CD4-positive, alpha-beta memory T cell (primary cell): ENCODE measurements around the gene ADAMTS4. TPM values are rescaled to one million over a fixed set of nuclear protein-coding genes. Genes with fewer than 3 reads are reported as not detected.

Experiments
- CTCF ChIA-PET: fragments of 350-600 bp; sonication (Branson Sonifier 250); formaldehyde crosslinking; loops from one replicate; lab custom pipeline; 2021; ENCODE audit warnings: inconsistent platforms; ENCODE audit not compliant: partially characterized antibody; lab: Charles Lee
- POLR2A ChIA-PET: fragments of 350-600 bp; sonication (Branson Sonifier 250); formaldehyde crosslinking; loops from one replicate; lab custom pipeline; 2021; ENCODE audit not compliant: partially characterized antibody; lab: Charles Lee
- DNase-seq, 5 donors: peaks; one replicate each; pipeline versions ENCODE4 v3.0.0 to v3.0.0-alpha.2; 2020 to 2022; ENCODE audit warnings: mixed read lengths in 1 of 5
- H3K27ac ChIP-seq: one replicate; pipeline ENCODE4 v1.7.0; 2013; ENCODE audit warnings: low read depth, low read length
- H3K27me3 ChIP-seq: 2 replicates; pipeline ENCODE4 v1.7.0; 2013; ENCODE audit warnings: mild to moderate bottlenecking, low read length, moderate library complexity; ENCODE audit not compliant: insufficient read depth
- H3K36me3 ChIP-seq: 2 replicates; pipeline ENCODE4 v1.7.0; 2013; ENCODE audit warnings: mild to moderate bottlenecking, low read length, moderate library complexity; ENCODE audit not compliant: insufficient read depth
- H3K4me1 ChIP-seq: 2 replicates; pipeline ENCODE4 v1.7.0; 2013; ENCODE audit warnings: mild to moderate bottlenecking, low read length, moderate library complexity; ENCODE audit not compliant: insufficient read depth
- H3K4me3 ChIP-seq, 2 donors: one replicate each; pipeline ENCODE4 v1.7.0; 2013; ENCODE audit warnings: low read length in 2 of 2, mild to moderate bottlenecking in 1 of 2
- H3K9me3 ChIP-seq, 2 donors: one replicate each; pipeline ENCODE4 v1.7.0; 2013; ENCODE audit warnings: low read length in 2 of 2, control low read depth in 1 of 2; ENCODE audit not compliant: control insufficient read depth in 1 of 2
- H3K27ac Mint-ChIP-seq, 7 donors: one replicate each; pipeline ENCODE4 v1.8.0; 2020 to 2021; ENCODE audit warnings: mixed read lengths in 7 of 7, mild to moderate bottlenecking in 6 of 7, inconsistent platforms in 3 of 7, moderate library complexity in 3 of 7
- H3K27me3 Mint-ChIP-seq, 2 donors: one replicate each; pipeline ENCODE4 v1.8.0; 2020 to 2021; ENCODE audit warnings: mixed read lengths in 2 of 2
- H3K36me3 Mint-ChIP-seq, 2 donors: one replicate each; pipeline ENCODE4 v1.8.0; 2020 to 2021; ENCODE audit warnings: mixed read lengths in 2 of 2, inconsistent platforms in 1 of 2, mild to moderate bottlenecking in 1 of 2
- H3K4me1 Mint-ChIP-seq, 4 donors: one replicate each; pipeline ENCODE4 v1.8.0; 2020 to 2021; ENCODE audit warnings: mixed read lengths in 4 of 4, mild to moderate bottlenecking in 1 of 4
- H3K4me3 Mint-ChIP-seq, 8 donors: one replicate each; pipeline ENCODE4 v1.8.0; 2020 to 2021; ENCODE audit warnings: mixed read lengths in 8 of 8, mild to moderate bottlenecking in 7 of 8, moderate library complexity in 6 of 8, inconsistent platforms in 3 of 8
- H3K9me3 Mint-ChIP-seq, 8 donors: one replicate each; pipeline ENCODE4 v1.8.0; 2020 to 2021; ENCODE audit warnings: mixed read lengths in 8 of 8, mild to moderate bottlenecking in 5 of 8, inconsistent platforms in 3 of 8, moderate library complexity in 1 of 8
- intact Hi-C: fragments of 100-400 bp; cut with micrococcal nuclease; formaldehyde crosslinking; loops from one replicate; pipeline ENCODE4 v1.15.1; 2023
- polyA plus RNA-seq, 2 donors: library from polyadenylated mRNA; unstranded; fragments of 300-500 nt; fragmentation: Illumina TruSeq; gene quantifications; one replicate each; pipeline ENCODE4 v1.2.3, GENCODE V29; 2021
- total RNA-seq, 2 experiments: library from RNA; stranded (reverse); gene quantifications; one replicate each; pipeline ENCODE4 v1.2.3, GENCODE V29; 2021

ADAMTS4 gene
- total and polyA plus RNA-seq, 4 experiments from 2014 or later: 0.07 to 2.4 (median 1.4) TPM; not detected in 1

DNA sequence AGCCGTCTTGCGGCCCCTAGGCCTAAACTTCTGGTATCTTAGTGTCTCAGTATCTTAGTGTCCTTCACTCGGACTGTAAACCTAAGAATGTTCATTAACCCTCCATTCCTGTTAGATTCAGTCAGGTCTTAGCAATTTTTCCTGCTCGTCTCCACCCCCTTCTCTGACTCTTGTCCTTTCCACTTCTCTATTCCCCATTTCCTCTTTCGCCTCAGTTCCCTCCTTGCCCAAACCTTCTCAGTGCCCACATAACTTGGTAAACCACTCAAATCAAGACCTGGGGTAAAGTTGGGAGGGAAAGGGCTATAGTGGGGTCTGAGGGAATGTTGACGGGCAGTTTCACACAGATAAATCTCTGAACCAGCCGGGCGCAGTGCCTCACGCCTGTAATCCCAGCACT lies 15.5 kb upstream of the ADAMTS4 start:
- H3K9me3 Mint-ChIP-seq: no peaks in the 10 kb centered on the region
- H3K4me1 ChIP-seq: peaks cover 17% of the 10 kb centered on the region
- DNase-seq: no peak
- H3K4me1 Mint-ChIP-seq: peaks cover 17 to 43% (median 36%) of the 10 kb centered on the region in 4 donors
- no peak overlapping the region for H3K27ac ChIP-seq
- H3K4me3 ChIP-seq: no peak overlapping the region
- H3K27me3 Mint-ChIP-seq: no peaks in the 10 kb centered on the region
- CTCF ChIA-PET: no interaction called here
- no peaks in the 10 kb centered on the region for H3K27me3 ChIP-seq
- peaks cover 48% of the 10 kb centered on the region for H3K36me3 ChIP-seq
- H3K4me3 Mint-ChIP-seq: no peak overlapping the region
- intact Hi-C loops: no loop called here
- H3K9me3 ChIP-seq: no peaks in the 10 kb centered on the region
- POLR2A ChIA-PET: no interaction called here
- H3K36me3 Mint-ChIP-seq: peaks cover 41 to 55% of the 10 kb centered on the region in 2 donors
- H3K27ac Mint-ChIP-seq: peak overlapping the region in 1 of 7 donors; percentile 51

DNA sequence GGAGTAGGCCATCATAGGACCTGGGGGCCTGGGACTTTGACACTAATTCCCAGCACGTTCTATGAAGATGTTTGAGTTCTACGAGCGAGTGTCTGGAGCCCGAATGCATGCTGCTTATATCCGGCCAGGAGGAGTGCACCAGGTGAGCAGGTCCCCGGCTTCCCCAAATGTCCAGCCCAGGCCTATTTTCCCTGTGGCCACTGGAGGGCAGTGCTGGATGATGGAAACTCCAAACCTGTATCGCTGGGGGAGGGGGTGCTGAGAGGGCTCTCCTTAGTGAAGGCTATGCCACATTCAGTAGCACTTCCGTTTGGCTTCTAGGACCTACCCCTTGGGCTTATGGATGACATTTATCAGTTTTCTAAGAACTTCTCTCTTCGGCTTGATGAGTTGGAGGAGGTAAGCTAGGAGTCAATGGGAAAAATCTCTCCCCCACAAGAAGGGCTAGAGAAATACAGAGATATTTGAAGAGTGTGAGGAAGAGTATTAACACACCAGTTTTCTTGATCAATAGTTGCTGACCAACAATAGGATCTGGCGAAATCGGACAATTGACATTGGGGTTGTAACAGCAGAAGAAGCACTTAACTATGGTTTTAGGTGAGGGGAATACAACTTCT lies 11.0 kb upstream of the ADAMTS4 start:
- POLR2A ChIA-PET: interaction anchor here (1.0 to 1.6 kb wide), 3 partner anchors 13 to 95 kb away, joined by 3 read pairs; partner anchors contain the start of gene PPOX
- Mint-ChIP-seq H3K27ac (peak overlapping the region; percentile 57 to 88 (median 68)), H3K36me3 (peaks cover 60 to 84% of the 10 kb centered on the region in 2 donors), H3K27me3 (no peaks in the 10 kb centered on the region), H3K9me3 (no peaks in the 10 kb centered on the region), H3K4me1 (peaks cover 20 to 38% (median 27%) of the 10 kb centered on the region in 4 donors), H3K4me3 (no peak overlapping the region)
- Histone ChIP-seq H3K4me3 (no peak overlapping the region), H3K27me3 (no peaks in the 10 kb centered on the region), H3K9me3 (no peaks in the 10 kb centered on the region), H3K36me3 (peaks cover 72% of the 10 kb centered on the region), H3K4me1 (peaks cover 25% of the 10 kb centered on the region), H3K27ac (no peak overlapping the region)
- DNase-seq: peak; percentile 64 to 74 (median 68)
- CTCF ChIA-PET: interaction anchor here (0.9 to 6.1 kb wide), 11 partner anchors 8 to 172 kb away, joined by 3 to 93 read pairs (median 9); partner anchors contain the start of genes APOA2, NDUFS2, PPOX and TOMM40L
- intact Hi-C loops: loop anchor here (1.0 kb wide), 1 partner anchor 15 kb away; no protein-coding TSS in a partner anchor

DNA sequence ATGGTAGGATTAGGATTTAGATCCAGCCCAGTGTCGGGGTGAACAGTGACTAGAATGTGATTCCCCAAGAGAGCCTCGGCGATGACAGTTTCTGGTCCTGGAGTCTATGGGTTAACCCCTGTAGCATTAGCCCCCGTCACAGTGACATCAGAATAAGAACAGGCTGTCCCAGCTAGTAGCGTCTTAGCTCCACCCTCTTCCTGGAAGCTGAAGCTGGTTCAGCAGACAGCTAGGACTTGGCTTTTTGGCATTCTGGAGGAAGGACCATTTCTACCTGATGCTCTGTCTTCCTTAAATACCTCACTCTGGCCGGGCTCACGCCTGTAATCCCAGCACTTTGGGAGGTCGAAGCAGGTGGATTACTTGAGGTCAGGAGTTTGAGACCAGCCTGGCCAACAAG lies 8.3 kb upstream of the ADAMTS4 start:
- no peak overlapping the region for H3K4me3 ChIP-seq
- peaks cover 48 to 79% of the 10 kb centered on the region in 2 donors for H3K36me3 Mint-ChIP-seq

DNA sequence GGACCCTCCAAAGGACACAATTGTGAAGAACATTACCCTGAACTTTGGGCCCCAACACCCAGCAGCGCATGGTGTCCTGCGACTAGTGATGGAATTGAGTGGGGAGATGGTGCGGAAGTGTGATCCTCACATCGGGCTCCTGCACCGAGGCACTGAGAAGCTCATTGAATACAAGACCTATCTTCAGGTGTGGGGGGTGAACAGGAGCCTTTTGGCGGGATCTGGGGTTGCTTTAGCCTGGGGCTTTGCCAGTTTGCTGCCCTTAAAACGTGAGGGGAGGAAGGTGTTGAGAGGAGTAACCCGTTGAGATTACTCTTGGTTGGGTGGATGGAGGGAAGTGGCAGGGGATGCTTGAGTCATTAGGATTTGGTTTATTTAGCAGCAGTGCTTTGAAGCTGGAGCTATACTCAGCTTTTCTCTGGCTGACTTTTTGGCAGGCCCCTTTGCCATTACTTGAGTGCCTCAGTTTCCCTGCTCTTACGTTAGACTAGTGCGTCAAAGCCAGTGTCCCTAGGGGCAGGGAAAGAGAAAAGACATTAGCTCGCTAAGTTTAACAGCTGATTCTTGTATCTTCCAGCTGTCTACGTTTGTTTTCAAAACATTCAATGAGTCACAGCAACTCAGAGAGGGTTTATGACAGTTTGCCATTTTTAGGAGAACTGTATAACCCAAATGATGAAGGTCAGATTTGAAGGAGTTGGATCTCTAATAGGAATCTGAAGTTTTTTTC lies 7.7 kb upstream of the ADAMTS4 start:
- H3K4me3 ChIP-seq: no peak overlapping the region
- no peak for DNase-seq
- Mint-ChIP-seq H3K4me1 (peaks cover 32 to 65% (median 49%) of the 10 kb centered on the region in 4 donors), H3K27me3 (no peaks in the 10 kb centered on the region), H3K36me3 (peaks cover 42 to 75% of the 10 kb centered on the region in 2 donors), H3K27ac (peak overlapping the region in 4 of 7 donors; percentile 25 to 50 (median 39)), H3K9me3 (no peaks in the 10 kb centered on the region), H3K4me3 (no peak overlapping the region)
- H3K27ac ChIP-seq: no peak overlapping the region
- peaks cover 48% of the 10 kb centered on the region for H3K36me3 ChIP-seq
- POLR2A ChIA-PET: interaction anchor here (0.6 to 5.3 kb wide), 3 partner anchors 12 to 30 kb away, joined by 3 to 36 read pairs (median 4); partner anchors contain the start of gene B4GALT3
- CTCF ChIA-PET: interaction anchor here (1.1 to 7.3 kb wide), 6 partner anchors 13 to 99 kb away, joined by 4 to 103 read pairs (median 32); partner anchors contain the start of genes APOA2, PPOX and TOMM40L
- intact Hi-C loops: no loop called here
- H3K9me3 ChIP-seq: no peaks in the 10 kb centered on the region
- H3K27me3 ChIP-seq: no peaks in the 10 kb centered on the region
- H3K4me1 ChIP-seq: peaks cover 50% of the 10 kb centered on the region

More for the DNA sequence above, 8.3 kb upstream of the ADAMTS4 start:
- Histone ChIP-seq H3K4me1 (peaks cover 47% of the 10 kb centered on the region), H3K36me3 (peaks cover 54% of the 10 kb centered on the region), H3K27me3 (no peaks in the 10 kb centered on the region), H3K27ac (no peak overlapping the region), H3K9me3 (no peaks in the 10 kb centered on the region)
- H3K4me1 Mint-ChIP-seq: peaks cover 32 to 59% (median 46%) of the 10 kb centered on the region in 4 donors
- CTCF ChIA-PET: interaction anchor here (1.1 to 7.3 kb wide), 6 partner anchors 12 to 99 kb away, joined by 4 to 103 read pairs (median 32); partner anchors contain the start of genes APOA2 and TOMM40L
- no peak for DNase-seq
- POLR2A ChIA-PET: interaction anchor here (0.6 kb wide), 1 partner anchor 24 kb away, joined by 3 read pairs; no protein-coding TSS in a partner anchor
- H3K27ac Mint-ChIP-seq: peak overlapping the region in 1 of 7 donors; percentile 42
- no peaks in the 10 kb centered on the region for H3K9me3 Mint-ChIP-seq
- intact Hi-C loops: no loop called here
- H3K27me3 Mint-ChIP-seq: no peaks in the 10 kb centered on the region
- H3K4me3 Mint-ChIP-seq: no peak overlapping the region

DNA sequence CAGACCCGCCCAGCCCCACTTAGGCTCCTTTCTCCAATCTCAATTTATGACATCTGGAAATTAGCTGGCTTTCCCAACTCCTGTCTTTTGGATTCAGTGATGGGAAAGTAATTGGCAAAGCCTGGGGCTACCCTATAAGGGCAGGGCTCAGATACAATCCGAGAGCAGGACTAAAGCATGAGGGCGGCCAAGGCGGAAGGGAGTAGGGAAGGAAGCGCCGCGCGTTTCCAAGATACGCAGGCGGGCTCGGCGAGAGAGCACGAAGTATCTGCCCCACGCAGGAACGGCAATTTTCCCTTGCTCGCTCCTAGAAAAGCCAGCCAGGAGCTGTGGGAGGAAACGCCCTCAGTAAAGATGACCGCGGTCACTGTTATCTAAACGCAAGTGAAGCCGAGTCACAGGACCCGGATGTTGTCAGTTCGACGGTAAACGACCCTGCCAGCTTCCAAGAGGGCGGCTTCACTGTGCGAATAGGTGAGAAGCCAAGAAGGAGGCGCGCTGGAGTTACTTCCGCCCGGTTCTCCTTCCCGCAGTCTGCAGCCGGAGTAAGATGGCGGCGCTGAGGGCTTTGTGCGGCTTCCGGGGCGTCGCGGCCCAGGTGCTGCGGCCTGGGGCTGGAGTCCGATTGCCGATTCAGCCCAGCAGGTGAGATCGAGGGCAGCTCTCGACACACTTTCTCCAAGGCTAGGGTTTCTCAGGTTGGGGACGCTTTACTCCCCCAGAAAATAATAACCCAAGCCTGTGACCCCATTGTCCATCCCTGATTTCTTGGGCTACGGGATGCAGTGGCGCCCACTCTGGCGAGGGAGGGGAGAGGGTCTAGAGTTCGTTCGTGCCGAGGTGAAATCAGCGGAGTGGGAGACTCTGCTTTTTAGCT lies 3.2 kb upstream of the ADAMTS4 start, which contains the start of gene NDUFS2:
Gene NDUFS2 (plus strand): TSS at position 532 of the 877 bp plus-strand sequence. CDS start 19 bp downstream, at position 551.
- CTCF ChIA-PET: interaction anchor here (0.7 to 7.3 kb wide), 20 partner anchors 9 to 192 kb away, joined by 3 to 103 read pairs (median 4); partner anchors contain the start of genes APOA2, PPOX, SDHC and TOMM40L
- DNase-seq: peak; percentile 91 to 98 (median 94)
- intact Hi-C loops: loop anchor here (1.0 to 2.0 kb wide), 4 partner anchors 20 to 105 kb away; partner anchors contain the start of gene PPOX
- Histone ChIP-seq H3K4me3 (peak within 1 kb of the TSS; percentile 85 to 98), H3K27ac (peak within 1 kb of the TSS; percentile 96), H3K36me3 (peaks cover 19% of the 10 kb centered on the region), H3K9me3 (no peaks in the 10 kb centered on the region), H3K4me1 (peaks cover 66% of the 10 kb centered on the region), H3K27me3 (no peaks in the 10 kb centered on the region)
- POLR2A ChIA-PET: interaction anchor here (0.6 to 5.9 kb wide), 37 partner anchors 10 to 940 kb away, joined by 3 to 134 read pairs (median 5); partner anchors contain the start of genes ARHGAP30, B4GALT3, CFAP126 and DCAF8
- Mint-ChIP-seq H3K36me3 (peaks cover 19 to 41% of the 10 kb centered on the region in 2 donors), H3K27me3 (peaks cover 0 to 1% of the 10 kb centered on the region in 2 donors), H3K27ac (peak within 1 kb of the TSS; percentile 94 to 99 (median 99)), H3K4me1 (peaks cover 32 to 68% (median 56%) of the 10 kb centered on the region in 4 donors), H3K4me3 (peak within 1 kb of the TSS; percentile 95 to 98 (median 96)), H3K9me3 (no peaks in the 10 kb centered on the region)
